Stimulated activated CD8-positive, alpha-beta memory T cell treated with anti-CD3 and anti-CD28 coated beads, Interleukin-4, amount 100 ng/mL, for 48 hours (primary cell): ENCODE data around the gene SIPA1.

Experiments used
- DNase-seq: peaks from one replicate; pipeline ENCODE4 v3.0.0-alpha.2; 2020

SIPA1 gene

GRCh38 chr11:65607614-65608426 is 30.1 kb upstream of the SIPA1 start:
- no peak for DNase-seq

GRCh38 chr11:65609229-65609628 is 28.7 kb upstream of the SIPA1 start:
- DNase-seq, result no peak

GRCh38 chr11:65609665-65610064 is 28.2 kb upstream of the SIPA1 start:
- no peak for DNase-seq

- DNase-seq, result no peak
Measured at GRCh38 chr11:65610404-65610803, 27.5 kb upstream of the SIPA1 start.

- DNase-seq, result no peak
Measured at GRCh38 chr11:65611028-65611757, 26.7 kb upstream of the SIPA1 start.

- DNase-seq, result no peak
Measured at GRCh38 chr11:65611758-65612603, 25.9 kb upstream of the SIPA1 start.

- DNase-seq, result no peak
Measured at GRCh38 chr11:65612691-65613090, 25.2 kb upstream of the SIPA1 start.

- DNase-seq, result no peak
Measured at GRCh38 chr11:65613091-65613928, 24.6 kb upstream of the SIPA1 start.

- peak; percentile 100 for DNase-seq
Measured at GRCh38 chr11:65615229-65615949, 22.5 kb upstream of the SIPA1 start, which contains the start of gene PCNX3. Gene PCNX3 (plus strand): TSS chr11:65615776. CDS start chr11:65616312, 536 bp downstream.

- DNase-seq, result peak; percentile 72
Measured at GRCh38 chr11:65615950-65616574, 21.8 kb upstream of the SIPA1 start.

- DNase-seq, result peak; percentile 41
Measured at GRCh38 chr11:65616575-65617001, 21.3 kb upstream of the SIPA1 start.

GRCh38 chr11:65617136-65617850 is 20.6 kb upstream of the SIPA1 start:
- no peak for DNase-seq

GRCh38 chr11:65617990-65618751 is 19.7 kb upstream of the SIPA1 start:
- DNase-seq, result no peak

GRCh38 chr11:65618763-65619162 is 19.1 kb upstream of the SIPA1 start:
- DNase-seq, result no peak

GRCh38 chr11:65619281-65619928 is 18.5 kb upstream of the SIPA1 start:
- DNase-seq, result no peak

GRCh38 chr11:65620666-65621065 is 17.2 kb upstream of the SIPA1 start:
- DNase-seq, result no peak

- no peak for DNase-seq
Measured at GRCh38 chr11:65621460-65621859, 16.4 kb upstream of the SIPA1 start.

GRCh38 chr11:65622011-65622410 is 15.9 kb upstream of the SIPA1 start:
- no peak for DNase-seq

GRCh38 chr11:65623177-65623576 is 14.7 kb upstream of the SIPA1 start:
- no peak for DNase-seq
